ENCODE results near the gene OPCML. TPM values are rescaled to one million over a fixed set of nuclear protein-coding genes. Genes with fewer than 3 reads are reported as not detected.

OPCML gene
- total and polyA plus RNA-seq, 2 of the 13 experiments (the other 11 are each of a cell fraction or from before 2014, with no cell fraction given) = not detected

GRCh38 chr11:133560472-133560855 is 28.2 kb upstream of the OPCML start:
- H3K9ac ChIP-seq (ENCODE audit: insufficient read depth, low read depth, low read length) = no peak overlapping the region
- no peaks in the 10 kb centered on the region for H3K79me2 ChIP-seq (ENCODE audit: insufficient read depth, low read length)
- POLR2A ChIA-PET = no interaction called here
- H3K9me3 ChIP-seq (ENCODE audit: low read length) = no peaks in the 10 kb centered on the region
- no peaks in the 10 kb centered on the region for H3K4me1 ChIP-seq (ENCODE audit: insufficient read depth, low read length)
- peaks cover 0 to 5% of the 10 kb centered on the region in 2 experiments; a peak in 1 of 5 replicates for H3K27me3 ChIP-seq (ENCODE audit: control insufficient read depth in 1 of 2, insufficient read depth in 2 of 2, low read length in 2 of 2)
- WGBS (ENCODE audit: low lambda C conversion rate) = 7% methylated on average over 9 of the region's 9 CpGs
- no peak overlapping the region for H3K4me3 ChIP-seq (replicated peaks in 1 of 3; ENCODE audit: insufficient read depth in 1 of 3, low read depth in 2 of 3, low read length in 3 of 3)
- FAIRE-seq = no peak
- no peaks in the 10 kb centered on the region for H4K20me1 ChIP-seq (ENCODE audit: insufficient read depth, low read length)
- CTCF ChIA-PET (ENCODE audit: low intra/inter-chr PET ratio, low total read pairs) = no interaction called here
- intact Hi-C loops (cut with micrococcal nuclease; ENCODE audit: unreplicated experiment) = no loop called here
- H2AFZ ChIP-seq (ENCODE audit: low read length) = no peak overlapping the region
- no peaks in the 10 kb centered on the region for H3K36me3 ChIP-seq (replicated peaks in 1 of 2; ENCODE audit: control insufficient read depth in 1 of 2, insufficient read depth in 2 of 2, low read length in 2 of 2)
- H3K4me2 ChIP-seq (ENCODE audit: low read depth, low read length) = no peak overlapping the region
- no peak for DNase-seq (ENCODE audit: low spot score)
- TF ChIP-seq CBX2 (IDR thresholded peaks at IDR 0.05; ENCODE audit: low read depth, low read length) (no peak), CBX2 (CRISPR knock-in tag; IDR thresholded peaks at IDR 0.05; ENCODE audit: low read depth) (no peak), TAF1 (CRISPR knock-in tag; IDR thresholded peaks at IDR 0.05) (no peak), NFIB (CRISPR knock-in tag; IDR thresholded peaks at IDR 0.05; ENCODE audit: borderline replicate concordance) (no peak), PCBP1 (IDR thresholded peaks at IDR 0.05; ENCODE audit: borderline replicate concordance, low read depth, low read length) (no peak), CBX5 (CRISPR knock-in tag; IDR thresholded peaks at IDR 0.05; ENCODE audit: borderline replicate concordance) (no peak), MLX (CRISPR knock-in tag; IDR thresholded peaks at IDR 0.05) (no peak), PHF21A (CRISPR knock-in tag; IDR thresholded peaks at IDR 0.05) (no peak), ZFP62 (CRISPR knock-in tag; IDR thresholded peaks at IDR 0.05) (no peak)
- in situ Hi-C loops (cut with HindIII; ENCODE audit: extremely low pct_ligation_motif_present, low pct_unique_long_range_greater_than_20kb) = no loop called here
- no peak for ATAC-seq
- no TSS peak for BruUV-seq (replicated peaks)
- no peak overlapping the region for H3K27ac ChIP-seq (ENCODE audit: extremely low read length, insufficient read depth, low read length)

- no peak overlapping the region for H2AFZ ChIP-seq (ENCODE audit: low read length)
- peaks cover 0 to 5% of the 10 kb centered on the region in 2 experiments; a peak in 1 of 5 replicates for H3K27me3 ChIP-seq (ENCODE audit: control insufficient read depth in 1 of 2, insufficient read depth in 2 of 2, low read length in 2 of 2)
- TF ChIP-seq CEBPG (CRISPR knock-in tag; IDR thresholded peaks at IDR 0.05) (no peak), ZNF253 (CRISPR knock-in tag; IDR thresholded peaks at IDR 0.05; ENCODE audit: borderline replicate concordance) (no peak), ZNF264 (CRISPR knock-in tag; IDR thresholded peaks at IDR 0.05) (no peak), IRF2 (CRISPR knock-in tag; IDR thresholded peaks at IDR 0.05) (no peak), SIX1 (CRISPR knock-in tag; IDR thresholded peaks at IDR 0.05; ENCODE audit: borderline replicate concordance) (no peak)
- TF ChIP-seq, protein P1, sequence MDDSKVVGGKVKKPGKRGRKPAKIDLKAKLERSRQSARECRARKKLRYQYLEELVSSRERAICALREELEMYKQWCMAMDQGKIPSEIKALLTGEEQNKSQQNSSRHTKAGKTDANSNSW (CRISPR knock-in tag; IDR thresholded peaks at IDR 0.05; ENCODE audit: borderline replicate concordance) = no peak
- intact Hi-C loops (cut with micrococcal nuclease; ENCODE audit: unreplicated experiment) (no loop called here), in situ Hi-C loops (cut with HindIII; ENCODE audit: extremely low pct_ligation_motif_present, low pct_unique_long_range_greater_than_20kb) (no loop called here)
- FAIRE-seq = no peak
- H3K27ac ChIP-seq (ENCODE audit: extremely low read length, insufficient read depth, low read length) = no peak overlapping the region
- H3K79me2 ChIP-seq (ENCODE audit: insufficient read depth, low read length) = no peaks in the 10 kb centered on the region
- no peak for ATAC-seq
- H3K4me1 ChIP-seq (ENCODE audit: insufficient read depth, low read length) = no peaks in the 10 kb centered on the region
- H3K9me3 ChIP-seq (ENCODE audit: low read length) = no peaks in the 10 kb centered on the region
- no TSS peak for BruUV-seq (replicated peaks)
- CTCF ChIA-PET (ENCODE audit: low intra/inter-chr PET ratio, low total read pairs) = no interaction called here
- no peaks in the 10 kb centered on the region for H3K36me3 ChIP-seq (replicated peaks in 1 of 2; ENCODE audit: control insufficient read depth in 1 of 2, insufficient read depth in 2 of 2, low read length in 2 of 2)
- DNase-seq (ENCODE audit: low spot score) = no peak
- no peaks in the 10 kb centered on the region for H4K20me1 ChIP-seq (ENCODE audit: insufficient read depth, low read length)
- WGBS (ENCODE audit: low lambda C conversion rate) = 14% methylated on average over 10 of the region's 10 CpGs
- no peak overlapping the region for H3K4me3 ChIP-seq (replicated peaks in 1 of 3; ENCODE audit: insufficient read depth in 1 of 3, low read depth in 2 of 3, low read length in 3 of 3)
- no peak overlapping the region for H3K9ac ChIP-seq (ENCODE audit: insufficient read depth, low read depth, low read length)
- POLR2A ChIA-PET = no interaction called here
- H3K4me2 ChIP-seq (ENCODE audit: low read depth, low read length) = no peak overlapping the region
These were observed 27.7 kb upstream of the OPCML start for GRCh38 chr11:133559833-133560471.

Data from HepG2 (cell line).